ENCODE results near the gene MXRA5. TPM values are rescaled to one million over a fixed set of nuclear protein-coding genes. Genes with fewer than 3 reads are reported as not detected.

Gene MXRA5
- total and polyA plus RNA-seq, 7 experiments from 2014 or later: not detected

DNA sequence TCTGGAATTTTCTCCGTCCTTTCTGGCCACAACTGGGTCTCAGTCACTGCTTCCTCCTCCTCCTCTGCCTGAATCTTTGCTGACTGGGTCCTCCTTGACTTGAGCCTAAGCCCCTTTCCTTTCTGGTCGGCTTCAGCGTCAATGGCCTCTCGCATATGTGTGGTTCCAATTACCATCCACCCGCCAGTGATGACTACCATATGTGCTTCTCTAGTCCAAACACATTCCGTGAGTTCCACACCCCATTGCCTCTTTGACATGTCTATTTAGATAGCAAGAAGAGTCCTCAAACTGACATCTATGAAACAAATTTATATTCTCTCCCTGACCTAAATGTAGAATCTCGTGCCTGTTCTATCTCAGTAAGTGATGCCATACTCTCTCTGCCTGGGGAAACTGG is 19.8 kb downstream of the MXRA5 start:
- peaks cover 0 to 7% (median 0%) of the 10 kb centered on the region in 11 donors for H3K9me3 Mint-ChIP-seq
- Histone ChIP-seq H3K36me3 (ENCODE audit: control insufficient read depth in 2 of 3, insufficient read depth in 3 of 3, low read length in 3 of 3) (no peaks in the 10 kb centered on the region), H3K27me3 (ENCODE audit: control insufficient read depth in 2 of 2, insufficient read depth in 2 of 2, low read length in 2 of 2) (no peaks in the 10 kb centered on the region), H3K9me3 (ENCODE audit: control insufficient read depth in 2 of 3, low read length in 3 of 3) (no peaks in the 10 kb centered on the region), H3K27ac (ENCODE audit: low read depth, low read length) (no peak overlapping the region), H3K4me1 (ENCODE audit: control insufficient read depth in 2 of 2, insufficient read depth in 2 of 2, low read length in 2 of 2) (no peaks in the 10 kb centered on the region), H3K4me3 (ENCODE audit: low read length) (no peak overlapping the region)
- DNase-seq: no peak
- ChIA-PET POLR2A (no interaction called here), CTCF (no interaction called here)
- H3K36me3 Mint-ChIP-seq: peaks cover 0 to 3% (median 0%) of the 10 kb centered on the region in 5 donors
- no peaks in the 10 kb centered on the region for H3K27me3 Mint-ChIP-seq
- no peak overlapping the region for H3K4me3 Mint-ChIP-seq
- intact Hi-C loops (cut with micrococcal nuclease): no loop called here
- H3K27ac Mint-ChIP-seq: no peak overlapping the region
- H3K4me1 Mint-ChIP-seq: no peaks in the 10 kb centered on the region
- no peak for ATAC-seq

GRCh38 chrX:3320471-3321046 is 25.9 kb downstream of the MXRA5 start:
- Histone ChIP-seq H3K4me1 (ENCODE audit: control insufficient read depth in 2 of 2, insufficient read depth in 2 of 2, low read length in 2 of 2) (no peaks in the 10 kb centered on the region), H3K36me3 (ENCODE audit: control insufficient read depth in 2 of 3, insufficient read depth in 3 of 3, low read length in 3 of 3) (no peaks in the 10 kb centered on the region), H3K27ac (ENCODE audit: low read depth, low read length) (no peak overlapping the region), H3K27me3 (ENCODE audit: control insufficient read depth in 2 of 2, insufficient read depth in 2 of 2, low read length in 2 of 2) (no peaks in the 10 kb centered on the region), H3K4me3 (ENCODE audit: low read length) (no peak overlapping the region), H3K9me3 (ENCODE audit: control insufficient read depth in 2 of 3, low read length in 3 of 3) (no peaks in the 10 kb centered on the region)
- Mint-ChIP-seq H3K4me1 (no peaks in the 10 kb centered on the region), H3K36me3 (peaks cover 0 to 3% (median 0%) of the 10 kb centered on the region in 5 donors), H3K27ac (no peak overlapping the region), H3K9me3 (peaks cover 0 to 11% (median 2%) of the 10 kb centered on the region in 11 donors), H3K27me3 (no peaks in the 10 kb centered on the region), H3K4me3 (no peak overlapping the region)
- CTCF ChIA-PET: no interaction called here
- no peak for DNase-seq
- POLR2A ChIA-PET: no interaction called here
- intact Hi-C loops (cut with micrococcal nuclease): no loop called here
- no peak for ATAC-seq

DNA sequence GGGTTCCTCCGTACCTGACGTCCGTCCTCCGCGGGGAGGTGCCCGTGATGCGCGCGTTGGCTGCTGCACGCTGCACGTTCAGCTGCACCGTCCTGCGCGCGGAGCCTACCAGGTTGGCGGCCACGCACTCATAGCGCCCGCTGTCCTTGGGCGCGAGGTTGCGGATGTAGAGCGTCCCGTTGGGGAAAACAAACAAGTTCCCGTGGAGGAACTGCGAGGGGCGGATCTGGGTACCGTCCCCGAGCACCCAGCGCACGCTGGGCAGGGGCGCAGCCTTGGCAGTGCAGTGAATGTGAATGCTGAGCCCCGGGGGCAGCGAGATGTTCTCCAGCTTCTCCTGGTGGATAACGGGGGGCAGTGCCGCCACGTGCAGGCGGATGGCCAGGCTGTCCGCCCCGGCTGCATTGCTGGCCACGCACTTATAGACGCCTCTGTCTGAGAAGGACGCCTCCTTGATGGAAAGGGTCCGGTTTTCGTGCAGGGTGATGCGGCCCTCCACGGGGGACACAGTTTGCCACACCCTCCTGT is 29.2 kb downstream of the MXRA5 start:
- Histone ChIP-seq H3K27me3 (ENCODE audit: control insufficient read depth in 2 of 2, insufficient read depth in 2 of 2, low read length in 2 of 2) (no peaks in the 10 kb centered on the region), H3K4me1 (ENCODE audit: control insufficient read depth in 2 of 2, insufficient read depth in 2 of 2, low read length in 2 of 2) (no peaks in the 10 kb centered on the region), H3K36me3 (ENCODE audit: control insufficient read depth in 2 of 3, insufficient read depth in 3 of 3, low read length in 3 of 3) (no peaks in the 10 kb centered on the region), H3K9me3 (ENCODE audit: control insufficient read depth in 2 of 3, low read length in 3 of 3) (no peaks in the 10 kb centered on the region), H3K27ac (ENCODE audit: low read depth, low read length) (no peak overlapping the region), H3K4me3 (ENCODE audit: low read length) (no peak overlapping the region)
- CTCF ChIA-PET: no interaction called here
- no peak for DNase-seq
- intact Hi-C loops (cut with micrococcal nuclease): no loop called here
- H3K9me3 Mint-ChIP-seq: peaks cover 0 to 10% (median 4%) of the 10 kb centered on the region in 11 donors
- POLR2A ChIA-PET: no interaction called here
- H3K27me3 Mint-ChIP-seq: peaks cover 0 to 7% (median 0%) of the 10 kb centered on the region in 5 donors
- ATAC-seq: no peak
- peaks cover 0 to 3% (median 0%) of the 10 kb centered on the region in 5 donors for H3K36me3 Mint-ChIP-seq
- H3K4me1 Mint-ChIP-seq: no peaks in the 10 kb centered on the region
- H3K4me3 Mint-ChIP-seq: no peak overlapping the region
- H3K27ac Mint-ChIP-seq: no peak overlapping the region

DNA sequence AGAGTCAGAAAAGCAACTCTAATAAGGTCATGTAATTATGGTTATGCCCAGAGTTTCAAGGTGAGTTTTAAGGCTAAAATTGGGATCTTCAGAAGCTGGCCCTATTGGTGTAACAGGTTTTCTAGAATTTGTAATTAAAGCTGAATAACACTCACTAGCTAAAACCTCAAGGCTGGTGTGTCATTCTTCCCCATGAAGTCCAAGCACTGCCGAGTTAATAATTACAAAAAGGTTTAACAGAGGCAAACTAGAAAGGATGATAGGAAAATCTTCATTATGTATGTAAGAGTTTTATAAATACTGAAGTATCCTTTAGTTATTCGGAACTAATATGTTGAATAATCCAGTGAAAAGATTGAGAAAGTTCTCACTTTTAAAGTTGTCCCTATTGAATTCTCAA is 34.3 kb downstream of the MXRA5 start:
- CTCF ChIA-PET: no interaction called here
- H3K27ac Mint-ChIP-seq: no peak overlapping the region
- DNase-seq (no peak), ATAC-seq (no peak)
- POLR2A ChIA-PET: no interaction called here
- H3K4me1 ChIP-seq (ENCODE audit: control insufficient read depth in 2 of 2, insufficient read depth in 2 of 2, low read length in 2 of 2): no peaks in the 10 kb centered on the region
- peaks cover 0 to 4% (median 0%) of the 10 kb centered on the region in 5 donors for H3K36me3 Mint-ChIP-seq
- peaks cover 0 to 22% (median 3%) of the 10 kb centered on the region in 11 donors for H3K9me3 Mint-ChIP-seq
- H3K4me3 ChIP-seq (ENCODE audit: low read length): no peak overlapping the region
- H3K27me3 Mint-ChIP-seq: peaks cover 0 to 7% (median 0%) of the 10 kb centered on the region in 5 donors
- H3K27ac ChIP-seq (ENCODE audit: low read depth, low read length): no peak overlapping the region
- no peaks in the 10 kb centered on the region for H3K9me3 ChIP-seq (ENCODE audit: control insufficient read depth in 2 of 3, low read length in 3 of 3)
- H3K4me3 Mint-ChIP-seq: no peak overlapping the region
- intact Hi-C loops (cut with micrococcal nuclease): no loop called here
- H3K27me3 ChIP-seq (ENCODE audit: control insufficient read depth in 2 of 2, insufficient read depth in 2 of 2, low read length in 2 of 2): no peaks in the 10 kb centered on the region
- no peaks in the 10 kb centered on the region for H3K4me1 Mint-ChIP-seq
- H3K36me3 ChIP-seq (ENCODE audit: control insufficient read depth in 2 of 3, insufficient read depth in 3 of 3, low read length in 3 of 3): no peaks in the 10 kb centered on the region

DNA sequence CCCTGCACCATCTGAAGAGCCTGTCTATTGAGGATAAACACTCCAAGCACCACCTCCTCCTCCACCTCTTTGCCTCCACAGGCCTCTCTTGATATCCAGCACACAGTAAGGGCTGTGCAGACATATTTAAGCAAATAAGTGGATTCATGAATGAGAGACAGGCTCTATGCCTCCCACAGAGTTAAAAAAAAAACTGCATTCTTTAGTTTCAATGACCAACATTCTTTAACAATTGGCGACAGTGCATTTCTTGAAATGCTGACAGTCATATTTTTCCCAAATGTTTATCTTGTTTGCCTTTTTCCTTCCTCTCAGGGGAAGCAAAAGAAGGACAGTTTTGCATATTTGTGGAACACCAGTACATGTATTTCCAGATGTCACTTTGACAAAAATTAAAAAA is 38.6 kb downstream of the MXRA5 start:
- no peak overlapping the region for H3K4me3 Mint-ChIP-seq
- Histone ChIP-seq H3K4me3 (ENCODE audit: low read length) (no peak overlapping the region), H3K4me1 (ENCODE audit: control insufficient read depth in 2 of 2, insufficient read depth in 2 of 2, low read length in 2 of 2) (no peaks in the 10 kb centered on the region), H3K27me3 (ENCODE audit: control insufficient read depth in 2 of 2, insufficient read depth in 2 of 2, low read length in 2 of 2) (no peaks in the 10 kb centered on the region), H3K27ac (ENCODE audit: low read depth, low read length) (no peak overlapping the region), H3K36me3 (ENCODE audit: control insufficient read depth in 2 of 3, insufficient read depth in 3 of 3, low read length in 3 of 3) (no peaks in the 10 kb centered on the region), H3K9me3 (ENCODE audit: control insufficient read depth in 2 of 3, low read length in 3 of 3) (no peaks in the 10 kb centered on the region)
- H3K4me1 Mint-ChIP-seq: no peaks in the 10 kb centered on the region
- peaks cover 0 to 15% (median 3%) of the 10 kb centered on the region in 11 donors for H3K9me3 Mint-ChIP-seq
- CTCF ChIA-PET: no interaction called here
- H3K27ac Mint-ChIP-seq: no peak overlapping the region
- intact Hi-C loops (cut with micrococcal nuclease): no loop called here
- peaks cover 0 to 5% (median 0%) of the 10 kb centered on the region in 5 donors for H3K27me3 Mint-ChIP-seq
- ATAC-seq (no peak), DNase-seq (no peak)
- POLR2A ChIA-PET: no interaction called here
- peaks cover 0 to 4% (median 0%) of the 10 kb centered on the region in 5 donors for H3K36me3 Mint-ChIP-seq

GRCh38 chrX:3299636-3300035 is 46.8 kb downstream of the MXRA5 start:
- CTCF ChIA-PET: no interaction called here
- Histone ChIP-seq H3K4me1 (ENCODE audit: control insufficient read depth in 2 of 2, insufficient read depth in 2 of 2, low read length in 2 of 2) (no peaks in the 10 kb centered on the region), H3K4me3 (ENCODE audit: low read length) (no peak overlapping the region), H3K27me3 (ENCODE audit: control insufficient read depth in 2 of 2, insufficient read depth in 2 of 2, low read length in 2 of 2) (no peaks in the 10 kb centered on the region), H3K36me3 (ENCODE audit: control insufficient read depth in 2 of 3, insufficient read depth in 3 of 3, low read length in 3 of 3) (no peaks in the 10 kb centered on the region), H3K27ac (ENCODE audit: low read depth, low read length) (no peak overlapping the region), H3K9me3 (ENCODE audit: control insufficient read depth in 2 of 3, low read length in 3 of 3) (no peaks in the 10 kb centered on the region)
- POLR2A ChIA-PET: no interaction called here
- no peaks in the 10 kb centered on the region for H3K27me3 Mint-ChIP-seq
- peaks cover 0 to 3% (median 0%) of the 10 kb centered on the region in 11 donors for H3K9me3 Mint-ChIP-seq
- H3K27ac Mint-ChIP-seq: no peak overlapping the region
- DNase-seq (no peak), ATAC-seq (no peak)
- intact Hi-C loops (cut with micrococcal nuclease): no loop called here
- H3K4me3 Mint-ChIP-seq: no peak overlapping the region
- no peaks in the 10 kb centered on the region for H3K36me3 Mint-ChIP-seq
- H3K4me1 Mint-ChIP-seq: no peaks in the 10 kb centered on the region

- Mint-ChIP-seq H3K36me3 (no peaks in the 10 kb centered on the region), H3K4me1 (no peaks in the 10 kb centered on the region), H3K9me3 (peaks cover 0 to 3% (median 0%) of the 10 kb centered on the region in 11 donors), H3K27ac (no peak overlapping the region), H3K4me3 (no peak overlapping the region), H3K27me3 (no peaks in the 10 kb centered on the region)
- Histone ChIP-seq H3K27ac (ENCODE audit: low read depth, low read length) (no peak overlapping the region), H3K9me3 (ENCODE audit: control insufficient read depth in 2 of 3, low read length in 3 of 3) (no peaks in the 10 kb centered on the region), H3K4me3 (ENCODE audit: low read length) (no peak overlapping the region), H3K27me3 (ENCODE audit: control insufficient read depth in 2 of 2, insufficient read depth in 2 of 2, low read length in 2 of 2) (no peaks in the 10 kb centered on the region), H3K36me3 (ENCODE audit: control insufficient read depth in 2 of 3, insufficient read depth in 3 of 3, low read length in 3 of 3) (no peaks in the 10 kb centered on the region), H3K4me1 (ENCODE audit: control insufficient read depth in 2 of 2, insufficient read depth in 2 of 2, low read length in 2 of 2) (no peaks in the 10 kb centered on the region)
- intact Hi-C loops (cut with micrococcal nuclease): no loop called here
- POLR2A ChIA-PET: no interaction called here
- DNase-seq: no peak
- no peak for ATAC-seq
- CTCF ChIA-PET: no interaction called here
Measured at GRCh38 chrX:3295731-3296130, 50.7 kb downstream of the MXRA5 start.
